Measurements from ENCODE around the gene GLYAT.
"Not testable (repeated sequence)": the region's sequence is repeated elsewhere in the genome, so short reads cannot be mapped to it uniquely, and the experiment has no call there.

Gene GLYAT

DNA sequence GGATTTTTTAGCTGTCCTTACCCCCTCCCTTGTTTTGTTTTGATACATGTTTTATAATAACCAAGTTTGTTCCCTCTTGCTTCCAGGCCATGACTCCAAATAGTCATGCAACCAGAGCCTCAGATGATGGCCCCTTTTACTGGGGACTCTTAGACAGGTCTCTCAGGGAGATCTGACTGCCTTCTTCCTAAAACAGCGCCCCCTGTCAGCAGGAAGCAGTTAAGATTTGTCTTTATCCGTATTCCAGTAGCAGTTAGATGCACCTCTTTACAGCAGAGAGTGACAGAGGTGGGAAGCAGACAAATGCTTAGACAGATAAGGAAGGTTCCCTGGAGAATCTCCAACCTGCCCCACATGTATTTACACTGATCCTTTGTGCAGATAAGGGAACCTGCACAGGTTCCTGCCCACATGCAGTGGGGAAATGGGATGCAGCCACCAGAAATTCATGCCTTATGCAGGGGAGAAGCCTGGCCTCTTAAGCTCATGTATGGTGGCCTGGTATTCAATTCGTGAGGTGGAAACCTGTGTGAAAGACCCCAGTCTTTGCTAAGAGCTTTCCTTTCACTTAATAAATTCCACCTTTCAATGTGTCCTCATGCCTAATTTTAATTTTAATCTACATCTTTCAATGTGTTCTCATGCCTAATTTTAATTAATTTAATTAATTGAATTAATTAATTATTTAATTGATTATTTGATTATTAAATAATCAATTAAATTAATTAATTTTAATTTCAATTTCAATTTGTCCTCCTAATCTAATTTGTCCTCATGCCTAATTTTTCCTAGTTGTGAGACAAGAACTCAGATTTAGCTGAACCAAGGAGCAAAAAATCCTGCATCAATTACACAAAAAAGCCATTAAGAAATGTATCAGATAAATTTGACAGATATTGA is 11.5 kb upstream of the GLYAT start:
- no peak for DNase-seq

DNA sequence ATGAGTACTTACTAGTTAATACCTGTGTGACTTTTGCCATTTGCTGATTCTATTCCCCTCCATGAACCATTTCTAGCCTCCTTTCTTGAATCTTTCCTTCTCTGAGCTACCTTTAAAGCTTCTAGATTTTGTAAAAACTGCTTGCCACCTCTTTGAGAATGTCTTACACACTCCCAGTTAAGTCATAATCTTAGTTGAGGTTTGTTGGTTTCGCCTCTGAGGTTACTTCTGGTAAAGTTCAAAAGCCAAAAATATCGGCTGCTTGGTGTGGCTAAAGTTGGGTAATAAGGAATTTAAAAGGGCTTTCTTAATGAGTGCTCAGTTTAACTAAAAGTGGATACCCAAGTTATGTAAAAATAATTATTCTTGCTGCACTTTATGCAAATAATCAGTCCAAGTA is 10.4 kb upstream of the GLYAT start:
- DNase-seq, result no peak

DNA sequence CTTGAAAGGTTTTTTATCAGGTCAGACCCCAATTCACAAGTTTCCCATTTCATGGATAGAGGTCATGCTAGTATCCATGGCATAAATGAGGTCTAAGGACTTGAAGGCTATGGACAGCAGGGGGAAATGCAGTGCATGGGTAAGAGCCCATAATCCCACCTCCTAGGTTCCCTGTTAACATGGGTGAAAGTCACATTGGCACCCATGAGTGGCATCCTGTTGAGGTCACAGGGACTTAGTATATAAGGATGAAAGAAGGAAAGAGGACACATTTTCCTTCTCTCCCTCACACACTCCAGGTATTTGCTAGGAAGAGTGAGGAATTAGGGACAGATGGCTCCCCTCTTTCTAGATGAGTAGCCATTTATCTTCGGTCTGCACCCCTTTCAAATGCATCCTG is 9.4 kb upstream of the GLYAT start:
- DNase-seq, result no peak

DNA sequence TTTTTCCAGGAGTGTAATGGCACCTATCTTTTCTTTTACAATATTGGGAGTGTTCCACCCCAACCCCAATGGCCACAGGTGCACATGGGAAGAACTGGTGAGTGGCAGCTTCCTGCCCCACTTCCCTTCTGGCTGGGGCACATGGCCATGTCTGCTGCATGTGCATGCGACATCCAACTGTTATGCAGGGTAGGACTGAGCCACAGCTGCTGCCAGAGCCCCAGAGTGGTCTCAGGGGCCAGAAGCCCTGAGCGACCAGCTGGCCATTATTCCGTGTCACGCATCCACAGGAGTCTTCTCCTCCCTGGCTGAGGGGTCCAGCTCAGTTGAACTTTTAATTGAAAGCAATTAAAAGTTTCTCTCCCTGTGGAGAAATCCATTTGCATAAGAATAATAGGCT is 8.7 kb upstream of the GLYAT start:
- DNase-seq, result no peak

DNA sequence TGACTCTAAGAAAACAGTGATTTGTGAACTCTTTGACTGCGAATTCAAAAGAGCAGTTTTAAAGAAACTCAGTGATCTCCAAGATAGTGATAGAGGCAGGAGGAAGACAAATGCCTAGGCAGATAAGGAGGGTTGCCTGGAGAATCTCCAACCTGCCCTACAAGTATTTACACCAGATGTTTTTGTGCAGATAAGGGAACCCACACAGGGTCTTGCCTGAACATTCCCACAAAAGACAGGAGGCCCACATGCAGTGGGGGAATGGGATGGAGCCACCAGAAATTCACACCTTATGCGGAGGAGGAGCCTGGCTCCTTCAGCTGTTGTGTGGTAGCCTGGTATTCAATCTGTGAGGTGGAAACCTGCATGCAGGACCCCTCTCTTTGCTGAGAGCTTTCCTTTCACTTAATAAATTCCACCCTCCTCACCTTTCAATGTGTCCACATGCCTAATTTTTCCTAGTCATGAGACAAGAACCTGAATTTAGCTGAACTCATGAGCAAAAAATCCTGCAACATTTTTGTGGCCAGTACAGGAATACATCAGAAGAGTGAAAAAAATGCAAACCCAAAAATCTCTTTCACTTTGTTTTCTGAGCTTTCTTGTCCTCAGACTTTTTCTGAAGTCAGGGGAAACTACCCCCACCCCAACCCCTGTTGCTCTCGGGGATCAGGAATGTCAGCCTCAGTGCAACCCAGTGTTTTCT is 8.1 kb upstream of the GLYAT start:
- DNase-seq, result no peak

DNA sequence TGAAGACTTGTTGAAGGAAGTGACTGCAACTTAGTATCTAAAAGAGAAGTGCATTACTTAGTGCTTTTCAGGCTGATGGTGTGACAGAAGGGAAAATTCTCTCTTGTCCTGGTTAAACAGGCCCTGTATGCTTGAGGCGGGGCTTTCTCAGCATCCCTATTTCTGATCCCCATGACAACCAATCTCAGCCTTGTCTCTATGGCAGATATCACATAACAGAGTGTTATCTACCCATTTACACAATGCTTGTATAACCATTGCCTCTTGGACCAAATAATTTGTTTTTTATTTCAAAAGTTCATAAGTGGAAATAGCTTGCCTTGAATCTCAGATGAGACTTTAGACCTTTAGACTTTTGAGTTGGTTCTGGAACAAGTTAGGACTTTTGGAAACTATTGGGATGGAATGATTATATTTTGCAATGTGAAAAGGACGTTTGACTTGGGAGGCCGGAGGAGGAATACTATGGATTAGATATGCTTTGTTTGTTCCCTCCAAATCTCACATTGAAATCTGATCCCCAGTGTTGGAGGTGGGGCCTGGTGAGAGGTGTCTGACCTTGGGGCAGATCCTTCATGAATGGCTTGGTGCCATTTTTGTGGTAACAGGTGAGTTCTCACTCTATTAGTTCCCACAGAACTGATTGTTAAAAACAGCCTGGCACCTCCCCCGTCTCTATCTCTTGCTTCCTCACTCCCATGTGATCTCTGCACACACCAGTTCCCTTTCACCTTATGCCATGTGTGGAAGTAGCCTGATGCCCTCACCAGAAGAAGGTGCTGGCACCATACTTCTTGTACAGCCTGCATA is 3.1 kb upstream of the GLYAT start:
- DNase-seq, result no peak

DNA sequence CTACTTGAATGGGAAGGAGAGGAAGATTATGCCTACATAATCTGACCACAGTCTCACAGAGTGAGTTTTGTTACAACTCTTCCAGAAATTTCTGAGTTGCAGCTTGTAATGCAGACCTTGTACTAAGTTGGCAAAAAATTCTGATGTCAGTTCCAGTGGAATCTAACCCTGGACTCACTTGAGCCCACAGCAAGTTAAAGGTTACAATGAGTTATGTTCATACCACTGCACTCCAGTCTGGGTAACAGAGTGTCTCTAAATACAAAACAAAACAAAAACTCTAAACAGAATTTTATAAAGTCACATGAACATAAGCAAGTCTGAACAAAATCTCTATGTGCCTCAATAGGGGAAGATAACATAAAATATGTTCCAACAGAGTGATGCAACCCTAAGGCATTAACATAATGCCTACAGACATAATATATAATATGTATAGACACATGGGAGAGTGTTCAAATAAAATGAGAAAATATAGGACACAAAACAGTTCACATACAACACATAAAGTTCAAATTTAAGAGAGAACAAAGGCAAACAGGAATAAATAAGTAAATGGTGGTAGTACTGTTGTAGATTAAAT is 1.1 kb downstream of the GLYAT start:
- no peak for DNase-seq

DNA sequence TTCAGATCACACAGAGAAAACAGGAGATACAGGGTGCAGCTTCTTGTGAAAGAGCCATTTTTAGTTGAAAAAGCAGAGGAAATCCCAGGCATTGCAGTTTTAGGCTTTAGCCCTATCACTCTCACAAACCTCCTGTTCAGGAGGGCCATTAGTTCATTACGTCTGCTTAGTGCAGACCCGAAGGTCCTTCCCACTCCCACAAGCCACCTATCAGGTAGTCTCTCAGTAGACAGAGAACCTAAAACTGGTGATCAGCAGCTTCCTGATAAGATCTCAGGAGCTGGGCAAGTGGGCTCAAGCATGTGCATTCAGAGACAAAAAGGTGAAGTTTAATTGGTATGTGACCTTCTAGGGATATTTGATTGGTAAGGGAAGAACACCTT is 4.3 kb downstream of the GLYAT start:
- DNase-seq, result no peak

DNA sequence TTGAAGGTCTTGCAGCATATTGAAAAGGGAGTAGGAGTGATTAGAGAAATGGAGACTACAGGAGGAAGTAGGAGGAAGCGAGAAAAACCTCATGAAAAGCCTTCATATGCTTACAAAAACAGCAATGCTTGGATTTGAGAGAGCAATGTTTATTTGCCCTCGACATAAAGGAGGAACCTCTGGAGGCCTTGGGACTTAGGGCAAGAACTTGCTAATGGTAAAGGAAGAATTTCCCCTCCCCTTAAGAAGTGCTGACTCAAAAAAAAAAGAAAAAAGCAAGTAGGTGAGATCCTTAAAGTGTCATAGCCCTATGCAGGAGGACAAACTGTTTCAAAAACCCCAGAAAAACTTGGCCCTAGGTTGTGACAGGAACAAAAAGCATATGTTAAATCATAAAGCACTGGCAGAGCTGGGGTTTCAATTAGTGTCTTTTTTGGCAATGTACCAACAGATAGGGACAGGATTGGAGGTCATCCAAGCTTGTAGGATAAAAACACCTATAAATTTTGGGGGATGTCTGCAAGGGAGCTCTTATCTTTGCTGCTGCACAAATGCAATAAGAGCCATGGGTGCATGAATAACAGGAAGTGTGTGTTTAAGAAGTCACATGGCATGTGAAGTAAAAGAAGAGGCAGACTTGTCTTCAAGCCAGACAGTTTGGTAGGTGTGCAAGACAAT is 4.9 kb downstream of the GLYAT start:
- DNase-seq, result no peak

DNA sequence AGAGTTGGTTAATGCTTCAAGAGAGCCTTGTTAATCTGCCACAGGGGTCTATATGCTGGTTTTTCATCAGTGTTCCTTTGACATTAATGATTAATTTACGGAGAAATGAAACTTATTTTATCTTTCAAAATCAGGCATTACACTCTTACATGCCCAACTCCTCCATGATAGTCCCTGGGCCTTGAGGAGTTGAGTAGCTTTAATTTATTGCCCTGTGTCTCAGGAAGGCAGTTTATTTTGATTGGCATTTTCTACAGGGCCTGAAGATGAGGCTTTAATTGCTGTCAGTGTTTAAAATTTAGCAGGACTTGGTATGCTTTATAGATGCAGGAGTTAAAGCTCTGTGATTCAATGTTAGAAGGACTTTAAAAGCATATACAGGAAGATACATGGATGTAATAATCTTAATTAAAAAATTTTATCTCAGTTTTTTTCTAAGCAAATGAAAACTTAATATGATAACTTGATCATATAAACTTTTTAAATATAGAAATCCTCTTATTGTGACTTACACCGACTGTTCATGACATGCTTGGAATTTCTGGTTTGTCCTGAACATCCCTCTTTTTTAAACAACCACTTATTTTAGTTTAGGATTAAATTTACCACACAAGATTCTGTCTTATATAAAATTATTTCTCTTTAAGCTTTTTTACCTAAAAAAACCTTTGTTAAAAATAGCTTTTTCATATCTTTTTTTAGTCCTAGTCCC is 12.2 kb downstream of the GLYAT start:
- no peak for DNase-seq

DNA sequence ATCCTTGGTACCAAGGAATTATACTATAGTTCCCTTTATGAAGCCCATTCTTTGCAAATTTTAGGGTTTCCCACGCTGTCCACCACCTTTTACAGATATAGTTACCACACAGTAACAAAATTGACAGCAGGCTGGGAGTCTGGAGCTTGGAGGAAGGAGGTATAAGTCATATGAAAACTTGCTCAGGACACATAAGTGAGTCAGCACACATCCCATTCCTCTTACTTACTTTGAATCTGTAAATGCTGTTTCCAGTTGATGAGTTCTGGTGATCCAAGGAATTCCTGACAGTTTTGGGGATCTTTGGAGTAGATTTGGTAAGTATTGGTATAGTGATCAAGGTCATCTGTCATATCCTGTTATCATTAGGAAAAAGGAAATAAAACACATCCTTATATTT is 19.2 kb downstream of the GLYAT start:
- DNase-seq, result no peak

DNA sequence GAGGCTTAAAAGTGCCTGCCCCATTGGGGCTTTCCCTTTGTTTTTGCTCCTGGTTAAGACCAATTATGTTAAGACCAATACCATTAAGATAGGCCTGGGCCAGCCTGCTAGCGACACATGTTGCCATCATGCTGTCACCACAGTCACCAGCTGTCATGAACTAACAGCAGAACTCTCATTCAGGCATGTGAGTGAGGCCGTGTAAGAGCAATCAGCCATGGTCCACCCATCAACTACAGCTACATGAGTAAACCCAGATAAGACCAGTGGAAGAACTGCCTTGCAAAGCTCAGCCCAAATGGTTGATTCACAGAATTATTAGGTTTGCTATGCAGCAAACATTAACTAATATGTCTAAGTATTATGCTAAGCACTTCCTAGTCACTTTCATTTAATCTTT is 19.9 kb downstream of the GLYAT start:
- no peak for DNase-seq

DNA sequence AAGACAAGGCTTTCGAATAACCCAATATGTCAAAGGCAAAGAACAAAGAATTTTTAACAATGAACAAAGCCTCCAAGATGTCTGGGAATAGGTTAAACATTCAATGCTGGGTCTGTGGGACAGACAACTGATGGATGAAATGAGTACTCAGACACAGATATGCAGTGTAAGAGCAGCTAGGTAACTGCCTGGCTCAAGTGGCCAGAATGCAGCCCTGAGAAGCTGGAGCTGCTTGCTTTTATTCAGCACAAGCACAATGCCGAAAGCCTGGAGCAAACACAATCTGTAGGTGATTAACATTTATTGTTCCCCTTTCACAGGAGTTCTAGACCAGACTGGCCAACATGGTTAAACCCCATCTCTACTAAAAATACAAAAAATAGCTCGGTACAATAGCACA is 24.0 kb downstream of the GLYAT start:
- DNase-seq, result no peak

DNA sequence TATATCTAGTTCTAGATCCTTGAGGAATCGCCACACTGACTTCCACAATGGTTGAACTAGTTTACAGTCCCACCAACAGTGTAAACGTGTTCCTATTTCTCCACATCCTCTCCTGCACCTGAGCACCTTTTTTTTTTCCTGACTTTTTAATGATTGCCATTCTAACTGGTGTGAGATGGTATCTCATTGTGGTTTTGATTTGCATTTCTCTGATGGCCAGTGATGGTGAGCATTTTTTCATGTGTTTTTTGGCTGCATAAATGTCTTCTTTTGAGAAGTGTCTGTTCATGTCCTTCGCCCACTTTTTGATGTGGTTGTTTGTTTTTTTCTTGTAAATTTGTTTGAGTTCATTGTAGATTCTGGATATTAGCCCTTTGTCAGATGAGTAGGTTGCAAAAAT is 34.9 kb downstream of the GLYAT start:
- not testable (repeated sequence) for DNase-seq

DNA sequence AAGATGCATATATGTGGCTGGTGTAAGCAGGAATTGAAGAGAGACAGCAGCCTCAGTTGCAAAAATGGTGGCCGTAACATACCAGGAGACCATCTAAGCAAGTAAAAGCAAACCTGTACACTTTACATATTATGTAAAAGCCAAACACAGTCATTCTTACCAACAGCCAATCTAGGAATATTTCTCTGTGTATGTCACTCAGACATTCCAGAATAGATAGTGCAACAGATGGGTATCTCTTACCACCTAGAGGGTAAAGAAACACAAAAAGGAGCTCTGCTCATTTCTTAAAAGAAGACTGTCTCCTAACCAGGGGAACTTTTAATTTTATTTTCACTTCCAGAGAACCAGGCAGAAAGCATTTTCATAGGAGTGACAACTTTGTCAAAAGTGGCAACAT is 38.7 kb downstream of the GLYAT start:
- no peak for DNase-seq

DNA sequence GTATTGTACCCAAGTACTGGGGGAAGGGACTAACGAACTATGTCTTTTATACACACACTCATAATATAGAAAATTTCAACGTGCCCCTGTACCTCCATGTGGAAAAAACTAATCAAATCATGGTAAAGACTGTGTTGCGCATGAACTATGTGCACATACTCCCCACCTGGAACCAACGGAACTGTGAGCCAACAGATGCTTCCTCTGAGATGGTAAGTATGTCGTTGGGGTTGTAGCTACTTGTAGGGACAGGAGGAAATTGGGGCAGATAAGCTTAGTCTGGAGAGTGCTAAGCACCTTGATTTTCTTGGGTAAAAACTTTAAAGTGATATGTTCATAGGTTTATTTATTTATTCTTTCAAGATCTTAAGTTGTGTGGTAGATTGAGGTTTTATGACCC is 40.1 kb downstream of the GLYAT start:
- no peak for DNase-seq

DNA sequence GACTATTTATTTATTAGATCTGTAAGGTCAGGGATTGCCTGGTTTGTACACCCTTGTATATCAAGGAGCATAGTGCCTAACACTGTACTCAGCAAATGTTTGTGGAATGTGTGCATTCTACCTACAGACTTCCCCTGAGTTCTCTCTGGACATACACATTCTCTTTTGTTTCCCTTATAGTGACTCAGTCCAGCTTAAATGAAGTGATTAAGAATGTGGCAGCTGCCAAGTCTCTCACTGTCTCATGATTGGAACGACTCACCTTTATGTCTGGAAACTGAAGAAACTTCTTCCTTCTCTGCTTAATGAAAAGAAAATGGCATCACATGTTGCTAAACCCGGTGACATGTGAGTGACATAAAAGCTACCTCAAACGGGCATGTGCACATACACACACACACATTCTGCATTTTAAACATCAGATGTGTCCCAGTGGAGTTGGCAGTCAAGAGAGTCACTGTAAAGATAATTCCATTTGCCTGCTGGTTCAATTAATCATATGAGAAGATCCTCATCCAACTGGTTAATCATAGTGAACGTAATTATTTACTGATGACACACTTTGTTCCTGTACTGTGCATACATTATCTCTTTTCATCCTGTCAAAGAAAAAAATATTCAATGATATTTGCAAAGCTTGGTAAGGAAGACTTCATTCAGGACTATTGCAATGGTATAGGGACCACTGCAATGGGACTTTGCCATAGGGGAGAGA is 42.8 kb downstream of the GLYAT start:
- peak; percentile 10 for DNase-seq

DNA sequence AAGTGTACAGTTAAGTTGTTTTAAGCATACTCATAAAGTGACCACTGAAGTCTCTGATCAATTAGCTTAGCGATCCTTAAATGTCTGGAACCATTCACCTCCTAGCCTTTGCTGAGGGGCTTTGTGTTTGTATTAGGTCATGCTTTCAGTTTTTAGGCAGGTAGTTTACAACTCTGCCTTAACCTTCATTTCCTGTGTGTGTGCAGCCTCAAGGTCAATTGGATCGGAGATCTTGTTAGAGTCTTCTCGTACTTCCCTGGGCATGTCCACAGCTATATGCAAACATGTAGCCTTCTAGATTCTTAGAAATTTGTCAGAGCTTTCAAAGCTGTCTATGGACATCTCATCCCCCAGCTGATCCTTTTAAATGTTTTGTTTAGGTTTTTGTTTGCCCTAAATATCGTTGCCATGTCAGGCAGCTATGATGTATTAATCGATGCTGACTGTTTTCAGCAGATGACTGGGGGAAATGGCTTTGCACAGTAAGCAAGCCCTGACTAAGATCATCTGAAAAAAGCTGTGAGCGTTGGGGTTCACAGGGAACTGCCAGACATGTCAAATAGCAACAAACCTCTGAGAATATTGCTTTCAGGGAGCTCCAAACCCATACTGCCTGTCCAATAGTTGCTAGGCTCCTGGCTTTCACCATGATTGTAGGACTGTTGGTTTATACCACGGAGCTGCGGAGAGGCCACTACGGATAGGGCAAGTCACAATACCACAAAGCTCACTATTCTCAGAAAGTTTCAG is 45.6 kb downstream of the GLYAT start:
- DNase-seq, result no peak

DNA sequence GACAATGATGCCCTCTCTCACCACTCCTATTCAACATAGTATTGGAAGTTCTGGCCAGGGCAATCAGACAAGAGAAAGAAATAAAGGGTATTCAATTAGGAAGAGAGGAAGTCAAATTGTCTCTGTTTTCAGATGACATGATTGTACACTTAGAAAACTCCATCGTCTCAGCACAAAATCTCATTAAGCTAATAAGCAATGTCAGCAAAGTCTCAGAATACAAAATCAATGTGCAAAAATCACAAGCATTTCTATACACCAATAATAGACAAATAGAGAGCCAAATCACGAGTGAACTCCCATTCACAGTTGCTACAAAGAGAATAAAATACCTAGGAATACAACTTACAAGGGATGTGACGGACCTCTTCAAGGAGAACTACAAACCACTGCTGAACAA is 49.1 kb downstream of the GLYAT start:
- DNase-seq, result not testable (repeated sequence)

DNA sequence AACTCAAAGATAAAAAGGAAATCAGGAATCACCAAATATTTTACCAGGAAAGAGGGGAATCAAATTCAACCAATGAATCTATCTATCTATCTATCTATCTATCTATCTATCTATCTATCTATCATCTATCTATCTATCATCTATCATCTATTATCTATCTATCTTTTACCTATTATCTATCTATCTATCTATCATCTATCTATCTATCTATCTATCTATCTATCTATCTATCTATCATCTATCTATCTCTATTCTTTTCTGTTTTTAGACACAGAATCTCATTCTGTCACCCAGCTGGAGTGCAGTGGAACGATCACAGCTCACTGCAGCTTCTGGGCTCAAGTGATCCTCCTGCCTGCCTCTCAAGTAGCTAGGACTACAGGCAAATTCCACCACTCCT is 54.2 kb downstream of the GLYAT start:
- DNase-seq, result not testable (repeated sequence)

Measured in fibroblast of skin of right biceps (primary cell).